T-cell (primary cell): ENCODE measurements around the gene METRN. TPM values are rescaled to one million over a fixed set of nuclear protein-coding genes. Genes with fewer than 3 reads are reported as not detected.
A peak's percentile ranks its signal among the peaks of the same experiment; 100 is the strongest.
"Not testable (repeated sequence)": the region's sequence is repeated elsewhere in the genome, so short reads cannot be mapped to it uniquely, and the experiment has no call there.

ENCODE experiments used
- ATAC-seq, 4 experiments: fragments of 200-7000 bp in 3 of 4; fragments of 150-1000 bp in 1 of 4; cut with Tn5 transposase; replicated peaks in 1 of 4; 1 replicate in 3 of 4; 2 replicates in 1 of 4; pipeline ENCODE4 v1.10.0; 2021; ENCODE audit warnings: moderate library complexity in 3 of 4, mild to moderate bottlenecking in 2 of 4, moderate number of reproducible peaks in 1 of 4
- CTCF ChIA-PET, 2 donors: fragments of 300-600 bp; sonication (Branson Sonifier 250); formaldehyde crosslinking; loops; one replicate each; lab custom pipeline; 2022; ENCODE audit warnings: antibody characterized with exemption in 2 of 2; lab: Charles Lee
- POLR2A ChIA-PET, 2 donors: fragments of 300-600 bp; sonication (Branson Sonifier 250); formaldehyde crosslinking; loops; one replicate each; lab custom pipeline; 2022; ENCODE audit warnings: antibody characterized with exemption in 2 of 2; lab: Charles Lee
- DNase-seq, 35 experiments: peaks; one replicate each; pipeline versions ENCODE4 v3.0.0 to v3.0.0-alpha.2; 2013 to 2023
- H3K27ac ChIP-seq: one replicate; pipeline ENCODE4 v1.5.1; 2013; ENCODE audit warnings: low read length
- H3K27me3 ChIP-seq, 2 experiments: replicated peaks in 1 of 2; 1 replicate in 1 of 2; 2 replicates in 1 of 2; pipeline versions ENCODE4 v1.6.1 to v1.7.0; 2013; ENCODE audit warnings: low read length in 1 of 2, mixed read lengths in 1 of 2; ENCODE audit not compliant: control insufficient read depth in 2 of 2, insufficient read depth in 2 of 2; ENCODE audit errors: extremely low read depth in 1 of 2
- H3K36me3 ChIP-seq, 2 donors: 1 replicate in 1 of 2; 2 replicates in 1 of 2; pipeline versions ENCODE4 v1.6.1 to v1.7.0; 2013; ENCODE audit warnings: low read length in 1 of 2; ENCODE audit not compliant: control insufficient read depth in 2 of 2, insufficient read depth in 1 of 2; ENCODE audit errors: extremely low read depth in 1 of 2
- H3K4me1 ChIP-seq, 2 experiments: 1 replicate in 1 of 2; 2 replicates in 1 of 2; pipeline versions ENCODE4 v1.6.1 to v1.7.0; 2013; ENCODE audit warnings: low read length in 2 of 2, mixed read lengths in 1 of 2; ENCODE audit not compliant: insufficient read depth in 2 of 2, control insufficient read depth in 1 of 2; ENCODE audit errors: extremely low read depth in 1 of 2
- H3K4me3 ChIP-seq, 2 donors: 1 replicate in 1 of 2; 2 replicates in 1 of 2; pipeline versions ENCODE4 v1.5.1 to v1.7.0; 2013; ENCODE audit warnings: mild to moderate bottlenecking in 2 of 2, low read length in 1 of 2, moderate library complexity in 1 of 2; ENCODE audit not compliant: control insufficient read depth in 1 of 2; ENCODE audit errors: extremely low read depth in 1 of 2
- H3K9me3 ChIP-seq: 2 replicates; pipeline ENCODE4 v1.7.0; 2013
- H3K27ac Mint-ChIP-seq, 2 donors: one replicate each; pipeline ENCODE4 v1.8.0; 2020 to 2021; ENCODE audit warnings: mild to moderate bottlenecking in 2 of 2, mixed read lengths in 2 of 2
- H3K27me3 Mint-ChIP-seq, 2 donors: one replicate each; pipeline ENCODE4 v1.8.0; 2021 to 2022; ENCODE audit warnings: mixed read lengths in 2 of 2
- H3K36me3 Mint-ChIP-seq: one replicate; pipeline ENCODE4 v1.8.0; 2021; ENCODE audit warnings: mixed read lengths
- H3K4me1 Mint-ChIP-seq, 3 donors: one replicate each; pipeline ENCODE4 v1.8.0; 2020 to 2022; ENCODE audit warnings: mixed read lengths in 3 of 3, mild to moderate bottlenecking in 1 of 3
- H3K4me3 Mint-ChIP-seq, 3 donors: one replicate each; pipeline ENCODE4 v1.8.0; 2020 to 2022; ENCODE audit warnings: mild to moderate bottlenecking in 3 of 3, mixed read lengths in 3 of 3, moderate library complexity in 3 of 3
- H3K9me3 Mint-ChIP-seq, 3 donors: one replicate each; pipeline ENCODE4 v1.8.0; 2020 to 2022; ENCODE audit warnings: mixed read lengths in 3 of 3
- WGBS: methylation state at CpG from one replicate; pipeline ENCODE4 v1.1.5; 2013; ENCODE audit warnings: missing lambda C conversion rate; ENCODE audit not compliant: insufficient coverage; 5-methylcytosine and 5-hydroxymethylcytosine counted together
- total RNA-seq, 35 experiments: library from RNA in 6 of 35; stranded (reverse) in 6 of 35; fragments of 120-200 nt in 1 of 35; gene quantifications; one replicate each; pipeline versions ENCODE4 v1.2.1 to v1.2.4 and lab custom pipeline; 2013 to 2026

Gene METRN
- total RNA-seq, 5 donors from 2014 or later (not counting 1 experiment from before 2014, with no cell fraction given) = 4.2 to 18.2 (median 12.0) TPM

DNA sequence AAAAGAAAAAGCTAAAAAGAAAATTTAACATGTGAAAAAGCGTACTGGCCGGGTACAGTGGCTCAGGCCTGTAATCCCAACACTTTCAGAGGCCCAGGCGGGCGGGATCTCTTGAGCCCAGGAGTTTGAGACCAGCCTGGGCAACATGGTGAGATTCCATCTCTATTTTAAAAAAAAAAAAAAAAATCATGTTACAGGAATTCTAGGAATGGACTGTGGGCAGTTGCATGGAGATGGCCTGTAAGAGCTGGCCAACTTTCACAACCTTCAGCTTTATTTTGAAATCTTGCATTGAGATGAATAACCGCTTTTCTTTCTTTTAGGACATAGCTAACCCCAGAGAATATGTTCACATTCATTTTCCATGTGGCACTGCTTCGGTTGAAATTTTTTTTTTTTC is 34.1 kb downstream of the METRN start:
- no peaks in the 10 kb centered on the region for H3K27me3 Mint-ChIP-seq

DNA sequence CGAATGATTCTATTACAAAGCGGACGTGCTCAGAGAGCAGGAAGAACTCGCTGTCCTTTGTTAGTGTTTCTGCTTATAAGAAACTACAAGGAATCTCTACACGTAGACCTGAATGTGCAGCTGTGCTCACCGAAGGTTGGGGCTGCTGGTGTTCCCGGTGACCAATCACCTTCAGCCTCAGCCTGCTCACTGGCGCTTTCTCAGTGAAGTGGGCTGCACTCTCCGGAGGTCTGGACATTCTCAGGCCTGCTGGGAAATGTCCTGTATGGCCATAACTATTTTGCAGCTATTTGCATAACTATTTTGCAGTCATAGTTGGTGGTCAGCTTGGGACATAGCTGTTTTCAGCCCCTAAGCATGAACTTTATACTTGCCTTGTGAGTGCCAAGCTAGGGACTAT is 35.6 kb downstream of the METRN start:
- Histone ChIP-seq H3K9me3 (no peaks in the 10 kb centered on the region), H3K4me3 (no peak overlapping the region), H3K36me3 (no peaks in the 10 kb centered on the region), H3K27ac (no peak overlapping the region), H3K4me1 (peaks cover 0 to 4% of the 10 kb centered on the region in 2 experiments), H3K27me3 (peaks cover 0 to 16% of the 10 kb centered on the region in 2 experiments)
- no peaks in the 10 kb centered on the region for H3K9me3 Mint-ChIP-seq
- H3K27ac Mint-ChIP-seq = no peak overlapping the region
- peaks cover 0 to 3% (median 2%) of the 10 kb centered on the region in 3 donors for H3K4me1 Mint-ChIP-seq
- no peaks in the 10 kb centered on the region for H3K36me3 Mint-ChIP-seq
- WGBS = 95% methylated on average over 5 of the region's 9 CpGs
- CTCF ChIA-PET = no interaction called here
- no peak for ATAC-seq
- POLR2A ChIA-PET = no interaction called here
- DNase-seq = no peak
- no peaks in the 10 kb centered on the region for H3K27me3 Mint-ChIP-seq
- no peak overlapping the region for H3K4me3 Mint-ChIP-seq

More for the DNA sequence above, 34.1 kb downstream of the METRN start:
- WGBS = 71% methylated on average over 1 of the region's 6 CpGs
- Histone ChIP-seq H3K9me3 (no peaks in the 10 kb centered on the region), H3K27me3 (peaks cover 0 to 16% of the 10 kb centered on the region in 2 experiments), H3K27ac (no peak overlapping the region), H3K4me3 (no peak overlapping the region), H3K4me1 (no peaks in the 10 kb centered on the region), H3K36me3 (no peaks in the 10 kb centered on the region)
- H3K9me3 Mint-ChIP-seq = no peaks in the 10 kb centered on the region
- no peak overlapping the region for H3K4me3 Mint-ChIP-seq
- H3K27ac Mint-ChIP-seq = no peak overlapping the region
- DNase-seq (no peak), ATAC-seq (no peak)
- H3K4me1 Mint-ChIP-seq = no peaks in the 10 kb centered on the region
- CTCF ChIA-PET = interaction anchor here in 1 of 2 donors (0.7 kb wide), 1 partner anchor 18 kb away, joined by 4 read pairs; no protein-coding TSS in a partner anchor
- no peaks in the 10 kb centered on the region for H3K36me3 Mint-ChIP-seq
- POLR2A ChIA-PET = interaction anchor here in 1 of 2 donors (0.7 kb wide), 1 partner anchor 497 kb away, joined by 4 read pairs; no protein-coding TSS in a partner anchor

DNA sequence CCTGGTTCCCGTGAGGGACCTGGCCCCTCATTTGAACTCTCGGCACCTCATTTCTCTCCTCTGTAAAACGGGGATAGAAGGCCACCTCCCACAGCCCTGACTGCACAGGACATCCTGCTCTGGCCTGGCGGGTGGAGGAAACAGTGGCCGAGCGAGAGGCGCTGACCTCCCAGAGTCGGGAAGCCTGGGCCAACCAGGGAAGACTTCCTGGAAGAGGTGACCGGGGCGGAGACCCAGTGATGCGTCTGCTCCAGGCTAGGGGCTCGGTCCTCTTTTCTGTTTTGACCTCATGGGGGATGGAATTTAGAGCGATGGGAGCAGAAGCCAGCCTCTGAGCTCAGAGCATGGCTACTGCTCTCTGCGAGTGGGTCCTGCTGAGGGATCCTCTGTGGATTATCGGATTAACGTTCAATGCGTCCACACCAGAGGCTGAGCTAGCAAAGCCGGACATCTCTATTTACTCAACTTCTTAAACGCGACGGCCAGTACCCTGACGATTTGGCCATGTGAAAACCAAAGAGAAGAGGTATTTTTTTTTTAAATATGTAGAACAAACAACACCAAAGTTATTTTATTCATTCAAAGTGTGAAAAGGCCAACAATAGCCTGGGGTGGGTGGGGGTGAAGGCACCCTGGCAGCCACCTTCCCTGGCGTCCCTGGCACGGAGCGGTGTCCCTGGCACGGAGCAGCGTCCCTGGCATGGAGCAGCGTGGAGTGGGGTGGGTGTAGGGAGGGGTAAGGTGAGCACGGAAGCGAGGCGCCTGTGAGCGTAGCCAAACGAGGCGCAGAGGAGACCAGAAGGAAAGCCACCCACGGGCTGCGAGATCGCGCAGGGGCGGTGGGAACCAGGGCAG is 36.5 kb downstream of the METRN start:
- Histone ChIP-seq H3K27ac (no peak overlapping the region), H3K4me1 (peaks cover 0 to 4% of the 10 kb centered on the region in 2 experiments), H3K9me3 (no peaks in the 10 kb centered on the region), H3K4me3 (no peak overlapping the region), H3K27me3 (peaks cover 0 to 15% of the 10 kb centered on the region in 2 experiments), H3K36me3 (no peaks in the 10 kb centered on the region)
- no peak overlapping the region for H3K4me3 Mint-ChIP-seq
- 84% methylated on average over 30 of the region's 39 CpGs for WGBS
- H3K9me3 Mint-ChIP-seq = peaks cover 0 to 1% (median 0%) of the 10 kb centered on the region in 3 donors
- DNase-seq (no peak), ATAC-seq (no peak)
- no peak overlapping the region for H3K27ac Mint-ChIP-seq
- CTCF ChIA-PET = no interaction called here
- H3K4me1 Mint-ChIP-seq = peaks cover 0 to 3% (median 2%) of the 10 kb centered on the region in 3 donors
- no peaks in the 10 kb centered on the region for H3K36me3 Mint-ChIP-seq
- peaks cover 1% of the 10 kb centered on the region in 2 donors for H3K27me3 Mint-ChIP-seq
- POLR2A ChIA-PET = interaction anchor here in 1 of 2 donors (0.6 kb wide), 1 partner anchor 414 kb away, joined by 9 read pairs; no protein-coding TSS in a partner anchor

DNA sequence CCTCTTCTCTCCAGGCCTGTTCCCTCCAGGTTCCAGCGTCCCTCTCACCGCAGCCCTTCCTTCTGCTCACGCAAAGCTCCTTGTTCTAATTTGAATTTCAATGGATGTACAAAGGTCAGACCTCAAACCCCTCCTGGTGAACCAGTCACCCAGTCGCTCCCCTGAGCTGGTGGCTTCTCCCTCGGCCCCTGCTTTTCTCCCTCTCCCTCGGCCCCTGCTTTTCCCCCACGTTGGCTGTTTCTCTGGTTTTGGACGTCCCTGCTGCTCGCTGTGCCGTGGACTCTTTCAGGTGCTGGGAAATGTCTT is 37.0 kb downstream of the METRN start:
- H3K4me3 Mint-ChIP-seq = no peak overlapping the region
- H3K36me3 ChIP-seq = no peaks in the 10 kb centered on the region
- peaks cover 0 to 3% (median 2%) of the 10 kb centered on the region in 3 donors for H3K4me1 Mint-ChIP-seq
- H3K27me3 Mint-ChIP-seq = peaks cover 4 to 5% of the 10 kb centered on the region in 2 donors
- ChIA-PET POLR2A (no interaction called here), CTCF (no interaction called here)
- no peak for DNase-seq
- H3K36me3 Mint-ChIP-seq = no peaks in the 10 kb centered on the region
- H3K27ac Mint-ChIP-seq = no peak overlapping the region
- no peak for ATAC-seq
- H3K9me3 Mint-ChIP-seq = peaks cover 0 to 3% (median 0%) of the 10 kb centered on the region in 3 donors
- no peaks in the 10 kb centered on the region for H3K9me3 ChIP-seq
- peaks cover 0 to 4% of the 10 kb centered on the region in 2 experiments for H3K4me1 ChIP-seq
- H3K27me3 ChIP-seq = peaks cover 0 to 19% of the 10 kb centered on the region in 2 experiments
- H3K27ac ChIP-seq = no peak overlapping the region
- H3K4me3 ChIP-seq = no peak overlapping the region
- 81% methylated on average over 4 of the region's 10 CpGs for WGBS

DNA sequence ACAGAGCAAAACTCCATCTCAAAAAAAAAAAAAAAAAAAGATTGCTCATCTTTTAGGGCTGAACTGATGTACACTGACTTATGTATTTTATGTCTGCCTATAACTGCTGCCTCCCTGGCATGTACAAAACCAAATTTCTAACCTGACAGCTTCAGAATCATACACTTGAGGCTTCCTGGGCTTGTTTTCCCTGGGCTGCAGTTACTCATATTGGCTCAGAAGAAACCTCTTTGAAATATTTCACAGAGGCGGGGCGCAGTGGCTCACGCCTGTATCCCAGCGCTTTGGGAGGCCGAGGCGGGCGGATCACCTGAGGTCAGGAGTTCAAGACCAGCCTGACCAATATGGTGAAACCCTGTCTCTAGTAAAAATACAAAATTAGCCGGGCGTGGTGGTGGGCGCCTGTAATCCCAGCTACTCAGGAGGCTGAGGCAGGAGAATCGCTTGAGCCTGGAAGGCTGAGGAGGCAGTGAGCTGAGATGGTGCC is 39.2 kb downstream of the METRN start:
- DNase-seq, CTCF ChIA-PET, ATAC-seq, H3K9me3 ChIP-seq, H3K4me1 ChIP-seq, H3K27ac ChIP-seq, POLR2A ChIA-PET, H3K4me1 Mint-ChIP-seq, H3K9me3 Mint-ChIP-seq, H3K36me3 ChIP-seq, H3K4me3 Mint-ChIP-seq, H3K27me3 Mint-ChIP-seq, H3K4me3 ChIP-seq, H3K36me3 Mint-ChIP-seq, H3K27ac Mint-ChIP-seq: not testable (repeated sequence)
- WGBS = 94% methylated on average over 9 of the region's 11 CpGs
- H3K27me3 ChIP-seq = peaks cover 0 to 22% of the 10 kb centered on the region in 2 experiments

DNA sequence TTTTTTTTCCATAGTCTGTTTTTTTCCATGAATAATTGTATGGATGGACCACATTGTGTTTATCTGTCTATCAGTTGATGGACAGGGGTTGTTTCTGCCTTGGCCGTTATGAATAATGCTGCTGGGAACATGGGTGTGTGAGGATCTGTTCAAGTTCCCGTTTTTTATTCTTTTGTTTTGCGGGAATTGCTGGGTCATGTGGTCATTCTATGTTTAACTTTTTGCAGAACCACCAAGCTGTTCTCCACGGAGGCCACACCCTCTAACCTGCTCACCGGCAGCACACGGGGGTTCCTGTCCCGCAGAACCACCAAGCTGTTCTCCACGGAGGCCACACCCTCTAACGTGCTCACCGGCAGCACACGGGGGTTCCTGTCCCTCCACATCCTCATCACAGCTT is 39.7 kb downstream of the METRN start:
- no peak overlapping the region for H3K4me3 ChIP-seq
- Mint-ChIP-seq H3K9me3 (peaks cover 0 to 3% (median 0%) of the 10 kb centered on the region in 3 donors), H3K4me3 (no peak overlapping the region), H3K36me3 (no peaks in the 10 kb centered on the region), H3K4me1 (peaks cover 2 to 6% (median 3%) of the 10 kb centered on the region in 3 donors), H3K27me3 (peaks cover 6 to 10% of the 10 kb centered on the region in 2 donors), H3K27ac (no peak overlapping the region)
- DNase-seq (peak in 1 of 35 experiments; percentile 21), ATAC-seq (peak in 1 of 4 experiments; percentile 69)
- H3K27ac ChIP-seq = no peak overlapping the region
- no peaks in the 10 kb centered on the region for H3K36me3 ChIP-seq
- ChIA-PET CTCF (no interaction called here), POLR2A (no interaction called here)
- H3K27me3 ChIP-seq = peaks cover 0 to 25% of the 10 kb centered on the region in 2 experiments
- 0% methylated on average over 4 of the region's 11 CpGs for WGBS
- H3K4me1 ChIP-seq = peaks cover 0 to 4% of the 10 kb centered on the region in 2 experiments
- no peaks in the 10 kb centered on the region for H3K9me3 ChIP-seq
